GM12878 (cell line): ENCODE data around the gene HEXIM1. TPM values are rescaled to one million over a fixed set of nuclear protein-coding genes. Genes with fewer than 3 reads are reported as not detected.

ENCODE experiments used
- ATAC-seq: fragments of 200-7000 bp; cut with Tn5 transposase; 3 replicates; pipeline ENCODE4 v1.9.1; 2020; ENCODE audit warnings: mild to moderate bottlenecking, moderate library complexity
- BruUV-seq: library from RNA; stranded (reverse); fragments of 400-500 nt; replicated peaks from 2 replicates; lab custom pipeline; 2021; lab: Mats Ljungman, UMichigan
- CTCF ChIA-PET: fragments of 300-600 bp; sonication (Branson Sonifier 250); formaldehyde crosslinking; extraction: SDS; loops from one replicate; lab custom pipeline; 2021; ENCODE audit warnings: inconsistent platforms; lab: Yijun Ruan, JAX
- POLR2A ChIA-PET: fragments of 350-600 bp; formaldehyde crosslinking; extraction: SDS; loops from one replicate; lab custom pipeline; 2021; ENCODE audit warnings: inconsistent platforms; lab: Charles Lee
- RAD21 ChIA-PET: fragments of 300-600 bp; sonication (Branson Sonifier 250); formaldehyde crosslinking; loops from one replicate; lab custom pipeline; 2023; ENCODE audit warnings: antibody characterized with exemption; ENCODE audit not compliant: unreplicated experiment; lab: Charles Lee
- SMC1A ChIA-PET: fragments of 300-600 bp; sonication (Branson Sonifier 250); formaldehyde crosslinking; loops from one replicate; lab custom pipeline; 2023; ENCODE audit not compliant: unreplicated experiment, uncharacterized antibody; lab: Charles Lee
- DNase-seq: peaks from one replicate; pipeline ENCODE4 v3.0.0-alpha.2; 2011; ENCODE audit warnings: low read depth, low spot score
- FAIRE-seq: peaks from 3 replicates; lab custom pipeline; 2011; peaks lifted over from hg19 to GRCh38; lab: Jason Lieb, UNC
- H2AFZ ChIP-seq: 2 replicates; pipeline ENCODE4 v1.6.0; 2011; ENCODE audit warnings: low read depth, low read length, control low read depth; ENCODE audit not compliant: control insufficient read depth
- H3K27ac ChIP-seq: 2 replicates; pipeline ENCODE4 v1.5.1; 2011; ENCODE audit warnings: control low read depth; ENCODE audit not compliant: control insufficient read depth, insufficient read depth
- H3K27me3 ChIP-seq, 2 experiments: replicated peaks in 1 of 2; 2 replicates each; pipeline versions ENCODE4 v1.6.0 to v1.6.1; 2011; ENCODE audit warnings: low read length in 1 of 2; ENCODE audit not compliant: control insufficient read depth in 2 of 2, insufficient read depth in 2 of 2
- H3K36me3 ChIP-seq, 2 experiments: 2 replicates each; pipeline ENCODE4 v1.5.1; 2011; ENCODE audit warnings: low read length in 1 of 2; ENCODE audit not compliant: control insufficient read depth in 2 of 2, insufficient read depth in 2 of 2
- H3K4me1 ChIP-seq: 2 replicates; pipeline ENCODE4 v1.6.1; 2011; ENCODE audit warnings: mild to moderate bottlenecking, low read length, moderate library complexity, mixed read lengths; ENCODE audit not compliant: control insufficient read depth, insufficient read depth
- H3K4me2 ChIP-seq: 2 replicates; pipeline ENCODE4 v1.6.0; 2011; ENCODE audit warnings: control low read depth; ENCODE audit not compliant: control insufficient read depth, insufficient read depth
- H3K4me3 ChIP-seq: fragments of 200-600 bp; sonication (generic); 2 replicates; pipeline ENCODE4 v1.5.1; 2016
- H3K79me2 ChIP-seq: 2 replicates; pipeline ENCODE4 v1.6.0; 2011; ENCODE audit warnings: low read length; ENCODE audit not compliant: control insufficient read depth, insufficient read depth
- H3K9ac ChIP-seq: 2 replicates; pipeline ENCODE4 v1.8.0; 2011; ENCODE audit warnings: low read length, control low read depth, mixed read lengths; ENCODE audit not compliant: control insufficient read depth, insufficient read depth
- H3K9me3 ChIP-seq: replicated peaks from 3 replicates; pipeline ENCODE4 v1.5.1; 2011; ENCODE audit warnings: mild to moderate bottlenecking, low read length; ENCODE audit not compliant: control insufficient read depth, insufficient read depth
- H4K20me1 ChIP-seq: 2 replicates; pipeline ENCODE4 v1.6.0; 2011; ENCODE audit not compliant: control insufficient read depth, insufficient read depth
- BCL11A ChIP-seq: IDR thresholded peaks from 2 replicates; pipeline ENCODE4 v1.6.1; 2011; ENCODE audit warnings: low read depth, low read length
- GATAD2B ChIP-seq: fragments of 450-650 bp; conservative IDR thresholded peaks from 2 replicates; pipeline ENCODE4 v1.6.1; 2017; ENCODE audit warnings: low read depth, mild to moderate bottlenecking, moderate library complexity
- MTA3 ChIP-seq: IDR thresholded peaks from 2 replicates; pipeline ENCODE4 v1.6.1; 2012; ENCODE audit warnings: low read length, inconsistent platforms, borderline replicate concordance
- MYC ChIP-seq: IDR thresholded peaks from 2 replicates; pipeline ENCODE4 v1.6.1; 2011; ENCODE audit warnings: mild to moderate bottlenecking, low read length, moderate library complexity, inconsistent platforms; ENCODE audit not compliant: insufficient read depth, insufficient replicate concordance, insufficient read length, severe bottlenecking
- NFYB ChIP-seq: IDR thresholded peaks from 2 replicates; pipeline ENCODE4 v1.6.1; 2011; ENCODE audit warnings: low read depth, mild to moderate bottlenecking, low read length, improper control_type of control experiment, moderate library complexity; ENCODE audit not compliant: insufficient read depth
- NR2F1 ChIP-seq: fragments of 450-650 bp; conservative IDR thresholded peaks from 2 replicates; pipeline ENCODE4 v1.6.1; 2017; ENCODE audit warnings: mild to moderate bottlenecking
- POU2F2 ChIP-seq: IDR thresholded peaks from 3 replicates; pipeline ENCODE4 v1.6.1; 2011; ENCODE audit warnings: low read depth, mild to moderate bottlenecking, low read length, borderline replicate concordance
- WGBS: methylation state at CpG from one replicate; pipeline ENCODE4 v1.1.6; 2016; ENCODE audit warnings: low lambda C conversion rate; ENCODE audit not compliant: insufficient replicate concordance, insufficient coverage; ENCODE audit errors: missing lambda C conversion rate; 5-methylcytosine and 5-hydroxymethylcytosine counted together
- in situ Hi-C: fragments of 300-500 bp; cut with MboI; formaldehyde crosslinking; loops from 9 replicates; pipeline ENCODE4 v1.14.3; 2018; ENCODE audit warnings: mixed read lengths
- intact Hi-C: fragments of 100-400 bp; cut with micrococcal nuclease; formaldehyde crosslinking; loops from one replicate; pipeline ENCODE4 v1.14.2; 2022; ENCODE audit not compliant: unreplicated experiment
- polyA plus RNA-seq, 11 experiments: library from polyadenylated mRNA; depleted of rRNA in 4 of 11; unstranded in 6 of 11; stranded (reverse) in 5 of 11; fragments of >200 nt; fragmentation: Nextera tagmentation in 4 of 11; fragmentation: Illumina TruSeq in 1 of 11; extraction: Ambion mirVana in 4 of 11; extraction: Trizol in 1 of 11; gene quantifications; 1 replicate in 1 of 11; 2 replicates in 10 of 11; pipeline versions ENCODE4 v1.2.1 to v1.2.3, GENCODE V29; 2011 to 2016; ENCODE audit warnings: inconsistent platforms in 2 of 11, missing spikeins in 2 of 11, low read depth in 1 of 11
- total RNA-seq, 4 experiments: library from RNA; depleted of rRNA in 3 of 4; stranded (reverse); fragments of >200 nt in 3 of 4; fragmentation: Illumina TruSeq in 1 of 4; extraction: Trizol in 1 of 4; gene quantifications; 2 replicates each; pipeline versions ENCODE4 v1.2.1 to v1.2.3, GENCODE V29; 2013 to 2021
- TF ChIP-seq, protein P1 (sequence below): fragments of 450-650 bp; IDR thresholded peaks from 2 replicates; pipeline ENCODE4 v1.6.1; 2014; ENCODE audit warnings: mild to moderate bottlenecking

The HEXIM1 gene
- total and polyA plus RNA-seq, 10 of the 15 experiments (the other 5 are each of a cell fraction or from before 2014, with no cell fraction given): 1.9 to 24.1 (median 9.0) TPM

DNA sequence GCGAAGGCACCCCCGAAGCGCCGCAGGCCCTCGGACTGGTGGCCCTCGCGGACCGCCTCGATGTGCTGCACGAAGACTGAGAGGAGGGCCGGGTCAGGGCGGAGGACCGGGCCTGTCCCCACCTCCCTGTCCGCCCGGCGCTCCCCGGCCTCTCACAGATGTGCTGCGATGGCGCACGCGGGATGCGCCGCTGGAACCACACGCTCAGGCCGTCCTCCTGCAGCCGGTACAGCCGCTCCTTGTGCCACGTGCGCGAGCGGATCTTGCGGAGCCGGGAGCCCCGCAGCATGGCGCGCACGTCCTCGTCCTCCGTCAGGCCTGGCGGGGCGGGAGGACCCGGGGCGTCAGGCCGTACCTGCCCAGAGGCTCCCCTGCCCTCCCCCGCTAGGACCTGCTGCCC is 27.2 kb upstream of the HEXIM1 start:
- RAD21 ChIA-PET: no interaction called here
- H3K4me3 ChIP-seq: no peak overlapping the region
- no peaks in the 10 kb centered on the region for H3K79me2 ChIP-seq
- SMC1A ChIA-PET: no interaction called here
- H3K4me2 ChIP-seq: no peak overlapping the region
- no peaks in the 10 kb centered on the region for H3K27me3 ChIP-seq
- intact Hi-C loops: no loop called here
- H4K20me1 ChIP-seq: no peaks in the 10 kb centered on the region
- no peaks in the 10 kb centered on the region for H3K36me3 ChIP-seq
- in situ Hi-C loops: loop anchor here (10.0 kb wide), 1 partner anchor 346 kb away; no protein-coding TSS in a partner anchor
- CTCF ChIA-PET: interaction anchor here (1.7 kb wide), 1 partner anchor 201 kb away, joined by 3 read pairs; no protein-coding TSS in a partner anchor
- DNase-seq: no peak
- no peak for FAIRE-seq
- H2AFZ ChIP-seq: no peak overlapping the region
- TF ChIP-seq NR2F1 (no peak), NFYB (no peak), BCL11A (no peak), MTA3 (no peak), GATAD2B (no peak), POU2F2 (no peak), MYC (no peak)
- TF ChIP-seq, protein P1, sequence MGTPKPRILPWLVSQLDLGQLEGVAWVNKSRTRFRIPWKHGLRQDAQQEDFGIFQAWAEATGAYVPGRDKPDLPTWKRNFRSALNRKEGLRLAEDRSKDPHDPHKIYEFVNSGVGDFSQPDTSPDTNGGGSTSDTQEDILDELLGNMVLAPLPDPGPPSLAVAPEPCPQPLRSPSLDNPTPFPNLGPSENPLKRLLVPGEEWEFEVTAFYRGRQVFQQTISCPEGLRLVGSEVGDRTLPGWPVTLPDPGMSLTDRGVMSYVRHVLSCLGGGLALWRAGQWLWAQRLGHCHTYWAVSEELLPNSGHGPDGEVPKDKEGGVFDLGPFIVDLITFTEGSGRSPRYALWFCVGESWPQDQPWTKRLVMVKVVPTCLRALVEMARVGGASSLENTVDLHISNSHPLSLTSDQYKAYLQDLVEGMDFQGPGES: no peak
- WGBS: 35% methylated on average over 39 of the region's 45 CpGs
- no peaks in the 10 kb centered on the region for H3K4me1 ChIP-seq
- no peak overlapping the region for H3K9ac ChIP-seq
- H3K27ac ChIP-seq: no peak overlapping the region
- no peak for ATAC-seq
- no TSS peak for BruUV-seq
- H3K9me3 ChIP-seq: no peaks in the 10 kb centered on the region
- POLR2A ChIA-PET: no interaction called here
